ENCODE data around the gene IFITM5.

DNA sequence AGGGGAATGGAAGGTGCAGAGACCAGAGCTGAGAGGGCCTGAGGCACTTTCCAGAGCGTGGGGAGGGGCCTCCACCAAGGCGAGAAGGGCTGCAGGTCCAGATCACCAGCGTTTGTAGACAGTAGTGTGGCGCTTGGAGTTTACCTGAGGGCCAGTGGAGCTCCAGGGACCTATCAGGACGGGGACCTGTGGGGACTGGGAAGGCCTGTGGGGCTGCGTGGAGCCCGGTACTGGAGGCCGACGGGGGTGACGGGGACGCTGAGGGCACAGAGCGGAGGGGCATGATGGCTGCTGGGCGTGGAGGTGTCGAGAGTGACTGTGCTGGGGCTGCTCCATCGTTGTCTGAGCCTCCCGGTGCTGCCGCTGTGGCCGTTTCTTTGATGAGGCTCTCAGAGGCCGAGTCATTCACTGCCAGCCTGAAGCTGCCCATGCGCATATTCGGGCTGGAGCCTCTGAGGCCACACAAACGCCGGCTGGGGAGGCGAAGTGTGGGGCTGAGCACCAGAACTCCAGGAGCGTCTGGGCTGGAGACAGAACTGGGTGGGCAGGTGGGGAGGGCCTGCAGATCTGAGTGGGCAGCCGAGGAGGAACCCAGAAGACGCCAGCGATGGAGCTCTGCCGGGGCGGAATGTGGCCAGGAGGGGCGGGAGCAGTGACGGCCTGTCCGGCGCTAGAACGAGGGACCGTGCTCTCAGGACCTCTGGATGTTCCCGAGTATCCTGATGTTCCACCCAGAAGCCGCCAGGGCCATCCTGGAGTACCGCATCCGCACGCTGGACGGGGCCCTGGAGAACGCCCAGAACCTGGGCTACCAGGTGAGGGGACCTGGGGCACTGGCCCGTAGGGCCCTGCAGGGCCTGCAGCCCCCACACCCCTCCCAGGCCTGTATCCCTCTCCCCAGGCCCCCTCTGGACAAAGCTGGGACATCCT lies 7.8 kb downstream of the IFITM5 start:
- no peak for TF ChIP-seq EP300 (IDR thresholded peaks at IDR 0.05)
- no peak for TF ChIP-seq POLR2AphosphoS5 (IDR thresholded peaks at IDR 0.05)
- TF ChIP-seq, protein P1, sequence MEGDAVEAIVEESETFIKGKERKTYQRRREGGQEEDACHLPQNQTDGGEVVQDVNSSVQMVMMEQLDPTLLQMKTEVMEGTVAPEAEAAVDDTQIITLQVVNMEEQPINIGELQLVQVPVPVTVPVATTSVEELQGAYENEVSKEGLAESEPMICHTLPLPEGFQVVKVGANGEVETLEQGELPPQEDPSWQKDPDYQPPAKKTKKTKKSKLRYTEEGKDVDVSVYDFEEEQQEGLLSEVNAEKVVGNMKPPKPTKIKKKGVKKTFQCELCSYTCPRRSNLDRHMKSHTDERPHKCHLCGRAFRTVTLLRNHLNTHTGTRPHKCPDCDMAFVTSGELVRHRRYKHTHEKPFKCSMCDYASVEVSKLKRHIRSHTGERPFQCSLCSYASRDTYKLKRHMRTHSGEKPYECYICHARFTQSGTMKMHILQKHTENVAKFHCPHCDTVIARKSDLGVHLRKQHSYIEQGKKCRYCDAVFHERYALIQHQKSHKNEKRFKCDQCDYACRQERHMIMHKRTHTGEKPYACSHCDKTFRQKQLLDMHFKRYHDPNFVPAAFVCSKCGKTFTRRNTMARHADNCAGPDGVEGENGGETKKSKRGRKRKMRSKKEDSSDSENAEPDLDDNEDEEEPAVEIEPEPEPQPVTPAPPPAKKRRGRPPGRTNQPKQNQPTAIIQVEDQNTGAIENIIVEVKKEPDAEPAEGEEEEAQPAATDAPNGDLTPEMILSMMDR (IDR thresholded peaks at IDR 0.05): no peak

Data from esophagus muscularis mucosa (tissue), 4 donors.